Epithelial cell of esophagus (primary cell): ENCODE data around the gene RAB11B.
"Not testable (repeated sequence)": the region's sequence is repeated elsewhere in the genome, so short reads cannot be mapped to it uniquely, and the experiment has no call there.

Experiments
- DNase-seq: peaks from one replicate; pipeline ENCODE4 v3.0.0; 2010; ENCODE audit warnings: low read depth
- H3K4me3 ChIP-seq: 2 replicates; pipeline ENCODE4 v1.5.1; 2011; ENCODE audit warnings: mild to moderate bottlenecking, low read length, control low read depth
- TF ChIP-seq, protein P1 (sequence below): IDR thresholded peaks from 2 replicates; pipeline ENCODE4 v1.5.1; 2011; ENCODE audit warnings: low read depth, mild to moderate bottlenecking, low read length, control low read depth, inconsistent platforms; ENCODE audit not compliant: insufficient read depth; ENCODE audit errors: missing control alignments

Gene RAB11B

GRCh38 chr19:8366121-8366581 lies 24.0 kb upstream of the RAB11B start:
- no peak overlapping the region for H3K4me3 ChIP-seq
- DNase-seq = no peak
- TF ChIP-seq, protein P1, sequence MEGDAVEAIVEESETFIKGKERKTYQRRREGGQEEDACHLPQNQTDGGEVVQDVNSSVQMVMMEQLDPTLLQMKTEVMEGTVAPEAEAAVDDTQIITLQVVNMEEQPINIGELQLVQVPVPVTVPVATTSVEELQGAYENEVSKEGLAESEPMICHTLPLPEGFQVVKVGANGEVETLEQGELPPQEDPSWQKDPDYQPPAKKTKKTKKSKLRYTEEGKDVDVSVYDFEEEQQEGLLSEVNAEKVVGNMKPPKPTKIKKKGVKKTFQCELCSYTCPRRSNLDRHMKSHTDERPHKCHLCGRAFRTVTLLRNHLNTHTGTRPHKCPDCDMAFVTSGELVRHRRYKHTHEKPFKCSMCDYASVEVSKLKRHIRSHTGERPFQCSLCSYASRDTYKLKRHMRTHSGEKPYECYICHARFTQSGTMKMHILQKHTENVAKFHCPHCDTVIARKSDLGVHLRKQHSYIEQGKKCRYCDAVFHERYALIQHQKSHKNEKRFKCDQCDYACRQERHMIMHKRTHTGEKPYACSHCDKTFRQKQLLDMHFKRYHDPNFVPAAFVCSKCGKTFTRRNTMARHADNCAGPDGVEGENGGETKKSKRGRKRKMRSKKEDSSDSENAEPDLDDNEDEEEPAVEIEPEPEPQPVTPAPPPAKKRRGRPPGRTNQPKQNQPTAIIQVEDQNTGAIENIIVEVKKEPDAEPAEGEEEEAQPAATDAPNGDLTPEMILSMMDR = no peak

DNA sequence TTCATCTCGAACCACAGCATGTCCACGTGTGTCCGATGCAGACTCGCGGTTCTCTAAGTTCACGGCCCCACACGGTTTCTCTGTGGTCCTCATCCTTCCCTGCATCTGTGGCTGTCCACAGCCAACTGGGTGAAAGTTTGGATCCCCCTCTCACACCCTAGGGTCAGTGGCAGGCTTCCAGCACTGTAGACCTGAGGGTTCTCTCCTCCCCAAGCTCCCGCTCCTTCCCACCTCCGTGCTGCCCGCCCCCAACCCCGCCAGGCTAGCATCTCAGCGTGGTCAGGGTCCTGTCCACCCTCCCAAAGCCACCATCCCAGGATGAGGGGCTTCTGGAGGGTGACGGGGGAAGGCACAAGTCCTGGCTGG lies 23.2 kb upstream of the RAB11B start:
- H3K4me3 ChIP-seq = no peak overlapping the region
- TF ChIP-seq, protein P1 = no peak
- DNase-seq = no peak

- peak; percentile 95 for DNase-seq
- TF ChIP-seq, protein P1 = no peak
- no peak overlapping the region for H3K4me3 ChIP-seq
Observed at GRCh38 chr19:8367327-8368001, 22.7 kb upstream of the RAB11B start.

- TF ChIP-seq, protein P1 = no peak
- no peak overlapping the region for H3K4me3 ChIP-seq
- no peak for DNase-seq
Observed at GRCh38 chr19:8370176-8371010, 19.8 kb upstream of the RAB11B start.

- no peak for DNase-seq
- H3K4me3 ChIP-seq = no peak overlapping the region
- TF ChIP-seq, protein P1 = no peak
Observed at GRCh38 chr19:8371011-8371804, 19.0 kb upstream of the RAB11B start.

GRCh38 chr19:8373867-8374813 lies 16.0 kb upstream of the RAB11B start:
- no peak overlapping the region for H3K4me3 ChIP-seq
- DNase-seq = no peak
- TF ChIP-seq, protein P1 = no peak

- H3K4me3 ChIP-seq, DNase-seq: not testable (repeated sequence)
Observed at GRCh38 chr19:8375766-8376165, 14.4 kb upstream of the RAB11B start.

GRCh38 chr19:8376373-8376974 lies 13.7 kb upstream of the RAB11B start:
- not testable (repeated sequence) for DNase-seq, H3K4me3 ChIP-seq
